SU-DHL-6 (cell line): ENCODE results near the gene IQCH.

Experiments
- EZH2phosphoT487 ChIP-seq: fragments of 200-600 bp; sonication (generic), shearing (Covaris generic); conservative IDR thresholded peaks from 2 replicates; pipeline ENCODE4 v1.6.1; 2018; ENCODE audit warnings: mild to moderate bottlenecking, antibody characterized with exemption, low read length, moderate library complexity, mixed read lengths
- TF ChIP-seq, protein P1 (sequence below): fragments of 200-600 bp; sonication (generic); IDR thresholded peaks from one replicate; pipeline ENCODE4 v1.5.1; 2017; ENCODE audit warnings: antibody characterized with exemption, mild to moderate bottlenecking, low read length, moderate library complexity; ENCODE audit not compliant: insufficient read depth, poor library complexity, severe bottlenecking

DNA sequence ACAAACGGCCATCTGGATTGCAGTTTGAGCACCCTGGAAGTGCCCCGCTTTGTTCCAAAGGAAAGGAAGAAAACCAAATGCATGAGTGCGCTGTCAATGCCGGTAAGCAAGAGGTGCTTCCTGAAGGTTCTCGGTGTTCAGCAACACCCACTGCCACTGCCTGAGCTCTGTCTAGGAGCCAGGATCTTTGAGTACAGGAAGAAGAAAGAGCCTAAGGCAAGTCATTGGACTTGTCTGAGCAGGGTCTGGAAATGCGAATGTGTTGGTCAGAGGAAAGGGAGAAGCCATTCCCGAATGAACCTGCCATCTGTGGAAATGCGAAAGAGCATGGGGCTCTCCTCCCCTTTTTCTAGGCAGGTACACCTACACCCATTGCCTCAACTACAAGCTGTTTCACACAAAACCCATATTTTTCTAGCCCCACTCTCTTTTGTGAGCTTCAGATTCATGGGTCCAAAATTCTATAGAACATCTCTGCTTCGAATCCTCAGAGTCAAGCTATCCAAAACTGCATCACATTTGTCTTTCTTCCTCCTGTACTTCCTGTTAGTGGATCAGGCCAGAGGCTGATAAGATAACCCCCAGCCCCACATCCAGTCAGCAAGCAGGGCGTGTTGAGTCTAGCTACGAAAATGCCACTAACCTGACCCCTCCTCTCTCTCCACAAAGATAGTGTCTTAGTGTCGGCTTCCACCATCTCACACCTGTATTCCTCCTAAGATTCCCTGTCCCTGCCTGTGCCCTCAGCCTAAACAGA is 210.8 kb downstream of the IQCH start:
- TF ChIP-seq, protein P1, sequence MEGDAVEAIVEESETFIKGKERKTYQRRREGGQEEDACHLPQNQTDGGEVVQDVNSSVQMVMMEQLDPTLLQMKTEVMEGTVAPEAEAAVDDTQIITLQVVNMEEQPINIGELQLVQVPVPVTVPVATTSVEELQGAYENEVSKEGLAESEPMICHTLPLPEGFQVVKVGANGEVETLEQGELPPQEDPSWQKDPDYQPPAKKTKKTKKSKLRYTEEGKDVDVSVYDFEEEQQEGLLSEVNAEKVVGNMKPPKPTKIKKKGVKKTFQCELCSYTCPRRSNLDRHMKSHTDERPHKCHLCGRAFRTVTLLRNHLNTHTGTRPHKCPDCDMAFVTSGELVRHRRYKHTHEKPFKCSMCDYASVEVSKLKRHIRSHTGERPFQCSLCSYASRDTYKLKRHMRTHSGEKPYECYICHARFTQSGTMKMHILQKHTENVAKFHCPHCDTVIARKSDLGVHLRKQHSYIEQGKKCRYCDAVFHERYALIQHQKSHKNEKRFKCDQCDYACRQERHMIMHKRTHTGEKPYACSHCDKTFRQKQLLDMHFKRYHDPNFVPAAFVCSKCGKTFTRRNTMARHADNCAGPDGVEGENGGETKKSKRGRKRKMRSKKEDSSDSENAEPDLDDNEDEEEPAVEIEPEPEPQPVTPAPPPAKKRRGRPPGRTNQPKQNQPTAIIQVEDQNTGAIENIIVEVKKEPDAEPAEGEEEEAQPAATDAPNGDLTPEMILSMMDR = no peak
- no peak for TF ChIP-seq EZH2phosphoT487
